HepG2 (cell line): ENCODE data around the gene PRR19. TPM values are rescaled to one million over a fixed set of nuclear protein-coding genes. Genes with fewer than 3 reads are reported as not detected.

Experiments
- CREB1 ChIP-seq, 2 experiments: fragments of 450-650 bp in 1 of 2; IDR thresholded peaks; 2 replicates each; pipeline ENCODE4 v1.6.1; 2016 to 2017; ENCODE audit warnings: control low read depth in 1 of 2, mild to moderate bottlenecking in 1 of 2, missing compliant biosample characterization in 1 of 2, missing genetic modification characterization in 1 of 2
- FIP1L1 ChIP-seq: fragments of 200-400 bp; formaldehyde crosslinking; IDR thresholded peaks from 2 replicates; pipeline ENCODE4 v1.6.1; 2018; ENCODE audit warnings: low read depth, mild to moderate bottlenecking, low read length, moderate library complexity, borderline replicate concordance; ENCODE audit not compliant: insufficient read depth
- GRHL1 ChIP-seq: sonication (generic); formaldehyde crosslinking; conservative IDR thresholded peaks from 2 replicates; pipeline ENCODE4 v1.8.0; 2022; ENCODE audit warnings: missing genetic modification reagents
- GZF1 ChIP-seq: sonication (generic); formaldehyde crosslinking; IDR thresholded peaks from 2 replicates; pipeline ENCODE4 v1.5.1; 2020; ENCODE audit warnings: mild to moderate bottlenecking, missing genetic modification reagents
- NFYB ChIP-seq: sonication (generic); formaldehyde crosslinking; IDR thresholded peaks from 2 replicates; pipeline ENCODE4 v1.4.0; 2020; ENCODE audit warnings: missing genetic modification reagents
- POGZ ChIP-seq: sonication (generic); formaldehyde crosslinking; IDR thresholded peaks from 2 replicates; pipeline ENCODE4 v1.4.0; 2020; ENCODE audit warnings: mild to moderate bottlenecking, missing genetic modification reagents
- PREB ChIP-seq: sonication (generic); formaldehyde crosslinking; IDR thresholded peaks from 2 replicates; pipeline ENCODE4 v1.4.0; 2020; ENCODE audit warnings: missing genetic modification reagents
- SMARCC2 ChIP-seq: fragments of 450-650 bp; IDR thresholded peaks from 2 replicates; pipeline ENCODE4 v1.6.1; 2017; ENCODE audit warnings: antibody characterized with exemption, mild to moderate bottlenecking
- SMC3 ChIP-seq: IDR thresholded peaks from 2 replicates; pipeline ENCODE4 v1.6.1; 2011; ENCODE audit warnings: low read length, improper control_type of control experiment
- SNAI1 ChIP-seq: sonication (generic); formaldehyde crosslinking; IDR thresholded peaks from 2 replicates; pipeline ENCODE4 v1.5.0; 2020; ENCODE audit warnings: mild to moderate bottlenecking, missing genetic modification reagents, borderline replicate concordance
- SNAPC4 ChIP-seq: sonication (generic); formaldehyde crosslinking; IDR thresholded peaks from 2 replicates; pipeline ENCODE4 v1.4.0; 2020; ENCODE audit warnings: mild to moderate bottlenecking, missing genetic modification reagents
- SRY ChIP-seq: sonication (generic); formaldehyde crosslinking; IDR thresholded peaks from 2 replicates; pipeline ENCODE4 v1.8.0; 2022; ENCODE audit warnings: mild to moderate bottlenecking, missing genetic modification reagents
- TIGD3 ChIP-seq: sonication (generic); formaldehyde crosslinking; IDR thresholded peaks from 2 replicates; pipeline ENCODE4 v1.5.1; 2020; ENCODE audit warnings: mild to moderate bottlenecking, missing genetic modification reagents, borderline replicate concordance
- ZBTB20 ChIP-seq: sonication (generic); formaldehyde crosslinking; IDR thresholded peaks from 2 replicates; pipeline ENCODE4 v1.8.1; 2023; ENCODE audit warnings: missing genetic modification reagents, low read depth, mild to moderate bottlenecking, borderline replicate concordance
- ZNF180 ChIP-seq: sonication (generic); formaldehyde crosslinking; IDR thresholded peaks from 2 replicates; pipeline ENCODE4 v1.4.0; 2020; ENCODE audit warnings: low read depth, missing genetic modification reagents, borderline replicate concordance
- ZNF326 ChIP-seq: sonication (generic); formaldehyde crosslinking; IDR thresholded peaks from 2 replicates; pipeline ENCODE4 v1.4.0; 2020; ENCODE audit warnings: missing genetic modification reagents, borderline replicate concordance
- ZNF329 ChIP-seq: sonication (generic); formaldehyde crosslinking; IDR thresholded peaks from 2 replicates; pipeline ENCODE4 v1.9.0; 2021; ENCODE audit warnings: low read depth, mild to moderate bottlenecking, missing genetic modification reagents
- ZNF383 ChIP-seq: sonication (generic); formaldehyde crosslinking; IDR thresholded peaks from 2 replicates; pipeline ENCODE4 v1.4.0; 2020; ENCODE audit warnings: missing genetic modification reagents, mild to moderate bottlenecking, borderline replicate concordance
- ZNF44 ChIP-seq: sonication (generic); formaldehyde crosslinking; IDR thresholded peaks from 2 replicates; pipeline ENCODE4 v1.5.1; 2020; ENCODE audit warnings: mild to moderate bottlenecking, missing genetic modification reagents
- ZNF792 ChIP-seq: IDR thresholded peaks from 2 replicates; pipeline ENCODE4 v1.6.1; 2016
- ZNF839 ChIP-seq: sonication (generic); formaldehyde crosslinking; IDR thresholded peaks from 2 replicates; pipeline ENCODE4 v1.4.0; 2020; ENCODE audit warnings: missing genetic modification reagents, mild to moderate bottlenecking, borderline replicate concordance
- polyA plus RNA-seq, 8 experiments: library from polyadenylated mRNA; depleted of rRNA in 3 of 8; stranded (reverse) in 7 of 8; unstranded in 1 of 8; fragments of >200 nt; fragmentation: Illumina TruSeq in 4 of 8; extraction: Trizol in 4 of 8; gene quantifications; 2 replicates each; pipeline versions ENCODE4 v1.2.1 to v1.2.3, GENCODE V29; 2011 to 2016; ENCODE audit warnings: low read depth in 4 of 8, missing spikeins in 1 of 8, mixed read lengths in 1 of 8; ENCODE audit not compliant: insufficient read depth in 1 of 8
- total RNA-seq, 5 experiments: library from RNA; depleted of rRNA; stranded (reverse); fragments of >200 nt; fragmentation: Illumina TruSeq; extraction: Trizol; gene quantifications; 2 replicates each; pipeline ENCODE4 v1.2.3, GENCODE V29; 2016; ENCODE audit warnings: low read depth in 1 of 5

PRR19 gene
- total and polyA plus RNA-seq, 2 of the 13 experiments (the other 11 are each of a cell fraction or from before 2014, with no cell fraction given): 0.21 to 0.33 TPM

- TF ChIP-seq ZNF839 (CRISPR knock-in tag) (no peak), ZNF329 (CRISPR knock-in tag) (no peak), ZNF792 (CRISPR knock-in tag) (no peak), ZNF326 (CRISPR knock-in tag) (no peak), GRHL1 (CRISPR knock-in tag) (no peak), ZBTB20 (CRISPR knock-in tag) (no peak; the same call in 1 of the 2 replicates), SNAI1 (CRISPR knock-in tag) (no peak), SMC3 (0 out of 2 replicates have a peak, but pooled peaks have one; percentile 3), ZNF44 (CRISPR knock-in tag) (no peak), POGZ (CRISPR knock-in tag) (peak; percentile 39; the same call in 1 of the 2 replicates), SNAPC4 (CRISPR knock-in tag) (no peak), NFYB (CRISPR knock-in tag) (peak; percentile 44), CREB1 (IDR thresholded peaks at IDR 0.05) (peak; percentile 83), CREB1 (CRISPR knock-in tag; IDR thresholded peaks at IDR 0.05) (no peak), GZF1 (no peak), SMARCC2 (no peak), PREB (no peak), ZNF180 (CRISPR knock-in tag) (no peak), TIGD3 (CRISPR knock-in tag) (no peak; the same call in 1 of the 2 replicates), ZNF383 (CRISPR knock-in tag) (no peak), FIP1L1 (no peak), SRY (CRISPR knock-in tag) (no peak)
Observed at GRCh38 chr19:42268142-42268703, 33.7 kb upstream of the PRR19 start (continued).
